KMS-11 (cell line): Measurements from ENCODE around the gene UQCR11.

Source experiments
- H2AFZ ChIP-seq: fragments of 200-600 bp; sonication (generic); 2 replicates; pipeline ENCODE4 v1.6.1; 2016; ENCODE audit warnings: antibody characterized with exemption, mixed run types, low read depth
- H3K27ac ChIP-seq: fragments of 200-600 bp; sonication (generic); 2 replicates; pipeline ENCODE4 v1.6.1; 2016; ENCODE audit warnings: mild to moderate bottlenecking, mixed run types
- H3K27me3 ChIP-seq: fragments of 200-600 bp; sonication (generic); 2 replicates; pipeline ENCODE4 v1.6.1; 2017; ENCODE audit warnings: mild to moderate bottlenecking, low read depth, mixed run types, moderate library complexity; ENCODE audit not compliant: insufficient read depth
- H3K36me3 ChIP-seq: fragments of 200-600 bp; sonication (generic); 2 replicates; pipeline ENCODE4 v1.6.1; 2017; ENCODE audit warnings: mild to moderate bottlenecking, mixed run types; ENCODE audit not compliant: insufficient read depth
- H3K4me1 ChIP-seq: fragments of 200-600 bp; sonication (generic); 2 replicates; pipeline ENCODE4 v1.6.1; 2016; ENCODE audit warnings: mild to moderate bottlenecking, low read depth, mixed run types; ENCODE audit not compliant: poor library complexity, severe bottlenecking
- H3K4me2 ChIP-seq: fragments of 200-600 bp; sonication (generic); 2 replicates; pipeline ENCODE4 v1.7.0; 2016; ENCODE audit warnings: mild to moderate bottlenecking, mixed run types
- H3K4me3 ChIP-seq: fragments of 200-600 bp; sonication (generic); IDR thresholded peaks from 2 replicates; pipeline ENCODE4 v1.6.1; 2017; ENCODE audit warnings: low read depth, low read length, mixed read lengths; ENCODE audit not compliant: insufficient read depth
- H3K79me2 ChIP-seq: fragments of 200-600 bp; sonication (generic); 2 replicates; pipeline ENCODE4 v1.6.1; 2016; ENCODE audit warnings: low read depth, mixed run types; ENCODE audit not compliant: insufficient read depth
- H3K9ac ChIP-seq: fragments of 200-600 bp; sonication (generic); 2 replicates; pipeline ENCODE4 v1.6.1; 2016; ENCODE audit warnings: mild to moderate bottlenecking, mixed run types
- H4K20me1 ChIP-seq: fragments of 200-600 bp; sonication (generic); 2 replicates; pipeline ENCODE4 v1.6.1; 2016; ENCODE audit warnings: mild to moderate bottlenecking, mixed run types; ENCODE audit not compliant: insufficient read depth
- CTCF ChIP-seq: fragments of 200-600 bp; sonication (generic); conservative IDR thresholded peaks from 2 replicates; pipeline ENCODE4 v1.6.1; 2017; ENCODE audit warnings: low read depth, mild to moderate bottlenecking, antibody characterized with exemption, low read length, moderate library complexity, mixed read lengths

UQCR11 gene

DNA sequence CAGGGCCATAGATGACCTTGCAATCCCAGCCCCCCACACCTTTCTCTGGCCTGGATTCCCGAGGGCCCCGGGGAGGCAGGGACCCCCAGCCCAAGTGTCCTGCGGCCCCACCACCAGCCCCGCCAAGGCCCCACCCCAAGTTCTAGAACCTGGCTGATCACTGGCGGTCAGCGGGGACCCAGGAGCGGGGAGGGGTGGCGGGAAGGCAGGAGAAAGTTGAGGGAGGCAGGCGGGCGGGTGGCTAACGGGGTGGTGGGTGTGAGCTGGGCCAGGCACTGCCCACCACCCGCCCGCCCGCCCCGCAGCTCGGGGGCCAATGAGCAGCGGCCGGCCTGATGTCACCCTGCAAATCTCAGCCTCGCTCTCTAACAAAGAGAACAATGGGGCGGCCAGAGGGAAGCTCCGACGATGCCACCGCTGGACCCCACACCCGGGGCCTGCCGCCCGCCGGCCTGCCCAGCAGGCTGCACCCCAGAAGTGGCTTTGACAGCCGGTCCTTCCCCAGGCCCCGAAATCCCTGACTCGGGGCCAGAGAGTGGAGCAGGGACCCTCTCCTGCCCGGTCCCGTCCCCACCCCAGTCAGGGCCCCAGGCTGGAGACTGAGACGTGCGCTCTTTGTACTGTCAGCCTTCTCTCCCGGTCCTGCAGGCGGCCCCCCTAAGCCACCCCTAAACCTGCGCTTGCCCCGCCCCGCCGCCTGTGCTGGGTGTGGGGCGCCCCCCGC lies 38.7 kb downstream of the UQCR11 start:
- Histone ChIP-seq H3K27me3 (peaks cover 26% of the 10 kb centered on the region), H3K79me2 (no peaks in the 10 kb centered on the region), H2AFZ (no peak overlapping the region), H3K27ac (no peak overlapping the region), H3K9ac (no peak overlapping the region), H3K4me2 (no peak overlapping the region), H4K20me1 (no peaks in the 10 kb centered on the region), H3K4me3 (no peak overlapping the region), H3K4me1 (peaks cover 8% of the 10 kb centered on the region), H3K36me3 (no peaks in the 10 kb centered on the region)
- TF ChIP-seq CTCF = no peak

GRCh38 chr19:1563251-1563650 lies 42.0 kb downstream of the UQCR11 start:
- TF ChIP-seq CTCF = no peak
- Histone ChIP-seq H3K27me3 (no peaks in the 10 kb centered on the region), H3K4me2 (no peak overlapping the region), H3K27ac (no peak overlapping the region), H3K9ac (no peak overlapping the region), H3K4me1 (no peaks in the 10 kb centered on the region), H4K20me1 (no peaks in the 10 kb centered on the region), H2AFZ (no peak overlapping the region), H3K36me3 (no peaks in the 10 kb centered on the region), H3K79me2 (no peaks in the 10 kb centered on the region), H3K4me3 (no peak overlapping the region)

- Histone ChIP-seq H3K9ac (no peak overlapping the region), H4K20me1 (no peaks in the 10 kb centered on the region)
Observed at GRCh38 chr19:1561236-1561842, 43.9 kb downstream of the UQCR11 start.

DNA sequence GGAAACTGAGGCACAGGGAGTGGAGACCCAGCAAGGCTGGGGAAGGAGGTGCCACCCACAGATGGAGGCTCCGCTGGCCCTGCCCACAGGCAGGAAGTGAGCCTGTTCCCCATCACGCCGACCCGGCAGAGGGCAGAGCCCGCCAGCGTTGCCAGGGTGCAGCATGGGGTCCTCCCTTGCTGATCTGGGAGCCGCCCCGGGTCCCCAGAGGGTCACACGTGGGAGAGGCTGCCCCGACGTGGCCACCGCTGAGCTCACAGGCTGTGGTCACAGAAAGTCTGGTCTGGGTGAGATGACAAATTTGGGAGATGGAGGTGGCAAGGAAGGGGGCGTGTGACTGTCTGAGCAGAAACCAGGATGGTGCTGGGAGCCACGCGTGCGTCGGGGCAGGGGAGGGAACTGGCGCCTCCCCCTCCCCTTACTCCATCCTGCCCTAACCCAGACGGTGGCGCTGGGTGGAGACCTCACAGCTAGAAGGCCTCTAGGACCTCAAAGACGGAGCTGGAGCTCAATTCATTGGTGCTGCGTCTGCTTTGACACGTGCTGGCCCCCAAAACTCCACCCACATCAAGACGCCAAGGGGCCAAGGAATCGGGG lies 44.9 kb downstream of the UQCR11 start:
- H4K20me1 ChIP-seq = no peaks in the 10 kb centered on the region
- no peak overlapping the region for H3K9ac ChIP-seq
- no peaks in the 10 kb centered on the region for H3K4me1 ChIP-seq
- H3K27ac ChIP-seq = no peak overlapping the region
- H3K79me2 ChIP-seq = no peaks in the 10 kb centered on the region
- H3K4me2 ChIP-seq = no peak overlapping the region
- no peaks in the 10 kb centered on the region for H3K27me3 ChIP-seq
- H3K4me3 ChIP-seq = no peak overlapping the region
- H3K36me3 ChIP-seq = no peaks in the 10 kb centered on the region
- TF ChIP-seq CTCF = no peak
- no peak overlapping the region for H2AFZ ChIP-seq

More at GRCh38 chr19:1561236-1561842, 43.9 kb downstream of the UQCR11 start:
- no peaks in the 10 kb centered on the region for H3K36me3 ChIP-seq
- no peak overlapping the region for H2AFZ ChIP-seq
- H3K79me2 ChIP-seq = no peaks in the 10 kb centered on the region
- H3K4me2 ChIP-seq = no peak overlapping the region
- TF ChIP-seq CTCF = no peak
- H3K4me3 ChIP-seq = no peak overlapping the region
- no peak overlapping the region for H3K27ac ChIP-seq
- H3K4me1 ChIP-seq = no peaks in the 10 kb centered on the region
- H3K27me3 ChIP-seq = no peaks in the 10 kb centered on the region
